ENCODE data around the gene CHMP1B.
"Not testable (repeated sequence)": the region's sequence is repeated elsewhere in the genome, so short reads cannot be mapped to it uniquely, and the experiment has no call there.

The CHMP1B gene

GRCh38 chr18:11872479-11873136 is 21.4 kb downstream of the CHMP1B start:
- peak; percentile 9 for DNase-seq

- DNase-seq = peak; percentile 59
These were observed 22.6 kb downstream of the CHMP1B start for GRCh38 chr18:11873670-11874340.

DNA sequence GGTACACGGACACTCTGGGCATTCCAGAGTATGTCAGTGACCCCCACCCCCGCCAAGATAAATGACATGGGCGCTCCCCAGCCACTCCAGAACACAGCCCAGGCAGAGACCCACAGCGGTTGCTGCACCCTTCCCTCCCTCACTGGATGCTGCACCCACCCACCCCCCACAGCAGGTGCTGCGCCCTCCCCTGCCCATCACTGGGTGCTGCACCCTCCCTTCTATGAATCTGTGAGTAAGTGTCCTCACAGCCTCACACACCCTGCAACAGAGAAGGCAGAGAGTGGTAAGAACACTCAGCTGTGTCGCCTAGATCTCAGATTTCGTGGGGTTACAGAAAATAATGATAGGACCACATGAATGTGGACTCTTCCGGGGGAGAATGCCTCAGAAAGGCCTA is 23.5 kb downstream of the CHMP1B start:
- DNase-seq = no peak

- no peak for DNase-seq
These were observed 26.4 kb downstream of the CHMP1B start for GRCh38 chr18:11877497-11878135.

DNA sequence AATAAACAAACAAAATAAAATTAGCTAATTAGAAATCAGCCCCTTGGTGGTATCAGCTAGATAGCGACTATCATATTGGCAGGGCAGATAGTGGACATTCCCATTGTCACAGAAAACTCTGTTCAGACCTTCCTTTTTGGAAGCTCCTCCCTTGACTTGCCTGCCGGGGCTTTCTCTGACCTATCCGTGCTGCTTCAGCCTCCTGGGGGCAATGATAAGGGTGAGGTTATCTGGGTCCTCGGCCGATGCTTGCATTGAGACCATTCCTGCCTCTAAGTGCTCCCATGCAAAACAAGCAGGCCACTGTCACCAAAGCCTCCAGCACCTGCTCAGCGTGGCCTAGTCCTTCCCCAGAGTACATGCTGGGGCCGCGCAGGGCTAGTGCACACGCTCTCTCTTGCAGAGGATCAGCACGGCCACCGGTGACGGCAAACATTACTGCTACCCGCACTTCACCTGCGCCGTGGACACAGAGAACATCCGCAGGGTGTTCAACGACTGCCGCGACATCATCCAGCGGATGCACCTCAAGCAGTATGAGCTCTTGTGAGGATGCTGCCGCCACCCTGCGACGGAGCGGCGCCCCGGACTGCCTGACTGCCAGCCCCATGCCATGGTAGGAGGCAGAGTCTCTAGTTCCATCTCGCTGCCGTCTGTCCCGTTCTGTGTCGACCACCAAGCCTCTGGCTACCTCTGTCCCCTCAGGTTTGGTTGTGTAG is 29.5 kb downstream of the CHMP1B start:
- no peak for DNase-seq

DNA sequence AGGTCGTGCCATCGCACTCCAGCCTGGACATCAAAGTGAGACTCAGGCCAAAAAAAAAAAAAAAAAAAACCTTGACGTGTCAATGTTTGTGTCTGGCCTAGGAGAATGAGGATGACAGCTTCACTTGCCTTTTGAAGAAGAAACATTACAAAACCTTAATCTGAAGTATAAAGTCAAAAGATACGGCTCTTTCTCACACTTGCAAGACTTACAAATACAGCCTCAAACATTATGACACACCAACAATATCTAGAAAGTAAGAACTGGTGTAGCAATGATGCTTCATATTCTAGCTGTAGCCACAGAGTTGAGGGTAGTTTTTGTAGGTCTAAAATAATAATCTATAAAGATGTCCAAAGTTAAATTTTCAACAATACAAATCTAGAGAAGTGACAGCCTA is 31.4 kb downstream of the CHMP1B start:
- DNase-seq = no peak

GRCh38 chr18:11883153-11883552 is 31.9 kb downstream of the CHMP1B start:
- DNase-seq = no peak

DNA sequence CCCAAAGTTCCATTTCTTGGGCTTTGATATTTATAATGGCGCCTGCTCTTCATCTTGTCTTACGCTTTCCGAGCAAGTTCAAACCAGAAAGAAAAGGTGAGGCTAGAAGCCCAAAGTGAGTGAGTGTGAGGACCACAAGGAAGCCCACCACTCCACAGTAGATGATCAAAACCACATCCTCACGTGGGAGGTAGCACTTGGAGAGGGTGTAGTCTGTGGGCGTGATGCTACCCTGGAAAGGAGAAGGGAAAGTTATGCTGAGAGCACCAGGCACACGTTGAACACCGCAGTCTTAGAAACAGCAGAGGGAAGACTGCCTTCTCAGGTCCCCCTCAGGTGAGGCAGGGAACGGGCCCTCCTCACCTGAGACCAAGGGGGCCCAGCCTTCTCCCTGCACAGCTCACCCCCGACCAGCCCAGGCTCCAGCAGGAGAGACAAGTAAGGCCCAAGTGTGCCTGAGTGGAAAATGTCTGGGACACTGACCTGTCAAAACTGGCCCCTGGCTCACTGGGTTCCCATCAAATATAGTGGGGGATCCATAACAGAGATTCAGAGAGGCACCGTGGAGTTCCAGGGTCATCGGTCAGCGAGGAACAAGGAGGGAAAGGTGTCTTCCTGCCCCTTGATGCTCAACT is 33.3 kb downstream of the CHMP1B start:
- DNase-seq = no peak

- DNase-seq = no peak
These were observed 34.2 kb downstream of the CHMP1B start for GRCh38 chr18:11885278-11885947.

- DNase-seq = no peak
These were observed 35.4 kb downstream of the CHMP1B start for GRCh38 chr18:11886577-11887110.

- DNase-seq = no peak
These were observed 36.3 kb downstream of the CHMP1B start for GRCh38 chr18:11887328-11888128.

- no peak for DNase-seq
These were observed 37.5 kb downstream of the CHMP1B start for GRCh38 chr18:11888726-11889125.

GRCh38 chr18:11889284-11889683 is 38.1 kb downstream of the CHMP1B start:
- no peak for DNase-seq

DNA sequence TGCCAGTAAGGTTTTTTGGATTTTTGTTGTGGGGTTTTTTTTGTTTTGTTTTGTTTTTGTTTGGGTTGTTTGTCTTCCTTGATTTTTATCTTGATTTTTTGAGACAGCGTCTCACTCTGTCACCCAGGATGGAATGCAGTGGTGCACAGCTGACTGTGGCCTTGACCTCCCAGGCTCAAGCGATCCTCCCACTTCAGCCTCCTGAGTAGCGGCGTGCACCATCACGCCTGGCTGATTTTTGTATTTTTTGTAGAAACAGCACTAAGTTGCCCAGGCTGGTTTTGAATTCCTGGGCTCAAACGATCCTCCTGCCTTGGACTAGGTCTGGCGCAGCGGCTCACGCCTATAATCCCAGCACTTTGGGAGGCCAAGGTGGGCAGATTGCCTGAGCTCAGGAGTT is 40.5 kb downstream of the CHMP1B start:
- no peak for DNase-seq

- DNase-seq = not testable (repeated sequence)
These were observed 41.2 kb downstream of the CHMP1B start for GRCh38 chr18:11892438-11892837.

DNA sequence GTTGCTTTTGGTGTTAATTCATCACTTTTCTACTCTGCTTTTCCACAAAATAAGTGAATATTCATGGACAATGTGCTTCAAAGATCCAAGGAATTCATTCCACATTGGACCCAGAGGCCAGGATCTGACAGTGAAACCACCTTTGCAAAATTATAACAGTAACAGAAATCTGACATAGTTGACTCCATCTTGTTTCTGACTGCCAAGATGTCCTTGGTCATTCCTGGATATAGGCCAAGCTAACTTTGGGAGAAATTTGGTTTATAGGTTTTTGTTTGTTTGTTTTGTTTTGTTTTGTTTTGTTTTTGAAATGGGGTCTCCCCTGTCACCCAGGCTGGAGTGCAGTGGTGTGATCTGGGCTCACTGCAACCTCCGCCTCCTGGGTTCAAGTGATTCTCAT is 46.6 kb downstream of the CHMP1B start:
- DNase-seq = no peak

DNA sequence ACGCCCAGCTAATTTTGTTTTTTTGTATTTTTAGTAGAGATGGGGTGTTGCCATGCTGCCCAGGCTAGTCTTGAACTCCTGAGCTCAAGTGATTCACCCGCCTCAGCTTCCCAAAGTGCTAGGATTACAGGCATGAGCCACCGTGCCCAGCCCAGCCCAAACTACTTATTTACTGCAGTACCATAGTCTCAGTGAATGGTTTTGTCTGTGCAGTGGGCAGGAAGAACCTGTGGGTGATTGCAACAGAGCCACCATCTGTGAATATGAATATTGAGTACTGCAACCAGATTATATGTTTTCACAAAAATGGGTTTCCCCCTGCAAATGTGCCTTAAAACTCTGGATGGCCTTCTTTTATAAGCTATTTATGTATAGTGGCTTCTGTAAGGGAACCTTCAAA is 47.9 kb downstream of the CHMP1B start:
- no peak for DNase-seq

- no peak for DNase-seq
These were observed 50.7 kb downstream of the CHMP1B start for GRCh38 chr18:11901826-11902438.

GRCh38 chr18:11902522-11903292 is 51.5 kb downstream of the CHMP1B start:
- DNase-seq = no peak

Measured in NCI-H2171 (cell line).